Inflammatory macrophage treated with lipopolysaccharide for 1 hour (primary cell): ENCODE results near the gene SFXN5.

Source experiments
- DNase-seq, 2 donors: peaks; one replicate each; pipeline ENCODE4 v3.0.0-alpha.2; 2020 to 2022

SFXN5 gene

GRCh38 chr2:72953528-72953927 lies 118.0 kb downstream of the SFXN5 start:
- DNase-seq: no peak

- DNase-seq: no peak
These were observed 118.6 kb downstream of the SFXN5 start for GRCh38 chr2:72952961-72953360.

GRCh38 chr2:72952110-72952823 lies 119.2 kb downstream of the SFXN5 start:
- DNase-seq: no peak

GRCh38 chr2:72951303-72952095 lies 120.0 kb downstream of the SFXN5 start:
- no peak for DNase-seq

GRCh38 chr2:72950558-72951255 lies 120.8 kb downstream of the SFXN5 start:
- no peak for DNase-seq

GRCh38 chr2:72949642-72950041 lies 121.9 kb downstream of the SFXN5 start:
- no peak for DNase-seq

- no peak for DNase-seq
These were observed 122.5 kb downstream of the SFXN5 start for GRCh38 chr2:72949045-72949444.

- no peak for DNase-seq
These were observed 123.3 kb downstream of the SFXN5 start for GRCh38 chr2:72947952-72948830.

- no peak for DNase-seq
These were observed 125.0 kb downstream of the SFXN5 start for GRCh38 chr2:72946466-72946865.

- DNase-seq: no peak
These were observed 126.0 kb downstream of the SFXN5 start for GRCh38 chr2:72945450-72946019.

- DNase-seq: no peak
These were observed 126.6 kb downstream of the SFXN5 start for GRCh38 chr2:72944804-72945449.

- DNase-seq: no peak
These were observed 127.7 kb downstream of the SFXN5 start for GRCh38 chr2:72943540-72944395.

GRCh38 chr2:72942881-72943418 lies 128.6 kb downstream of the SFXN5 start:
- no peak for DNase-seq

GRCh38 chr2:72942293-72942692 lies 129.2 kb downstream of the SFXN5 start:
- DNase-seq: no peak

GRCh38 chr2:72940786-72941185 lies 130.7 kb downstream of the SFXN5 start:
- DNase-seq: no peak

GRCh38 chr2:72940361-72940760 lies 131.2 kb downstream of the SFXN5 start:
- no peak for DNase-seq

GRCh38 chr2:72938455-72938854 lies 133.1 kb downstream of the SFXN5 start:
- no peak for DNase-seq

- no peak for DNase-seq
These were observed 134.2 kb downstream of the SFXN5 start for GRCh38 chr2:72937356-72937669.

- no peak for DNase-seq
These were observed 134.7 kb downstream of the SFXN5 start for GRCh38 chr2:72936660-72937355.

- no peak for DNase-seq
These were observed 135.9 kb downstream of the SFXN5 start for GRCh38 chr2:72935611-72935957.
